Adipose tissue (tissue), 3 donors: ENCODE measurements around the gene PCDHGA7. TPM values are rescaled to one million over a fixed set of nuclear protein-coding genes. Genes with fewer than 3 reads are reported as not detected.
"Not testable (repeated sequence)": the region's sequence is repeated elsewhere in the genome, so short reads cannot be mapped to it uniquely, and the experiment has no call there.

ENCODE experiments used
- H3K27ac ChIP-seq: one replicate; pipeline ENCODE4 v1.5.1; 2013; ENCODE audit warnings: low read depth, low read length
- WGBS, 3 donors: extraction: QIAGEN DNeasy Blood & Tissue Kit; methylation state at CpG; one replicate each; pipeline ENCODE4 v1.1.7; 2013; 5-methylcytosine and 5-hydroxymethylcytosine counted together
- polyA plus RNA-seq, 3 donors: library from polyadenylated mRNA; stranded (reverse); fragments of 200-250 nt; gene quantifications; one replicate each; pipeline ENCODE4 v1.2.3, GENCODE V29; 2013
- donor health status: healthy with polysubstance abuse.
- donor health status: Bipolar disorder and iron deficiency.
- donor health status: healthy.

The PCDHGA7 gene
- polyA plus RNA-seq, 3 donors, result 0.11 to 0.38 (median 0.31) TPM

- no peak overlapping the region for H3K27ac ChIP-seq
Observed at GRCh38 chr5:141362719-141363118, 19.8 kb upstream of the PCDHGA7 start.

DNA sequence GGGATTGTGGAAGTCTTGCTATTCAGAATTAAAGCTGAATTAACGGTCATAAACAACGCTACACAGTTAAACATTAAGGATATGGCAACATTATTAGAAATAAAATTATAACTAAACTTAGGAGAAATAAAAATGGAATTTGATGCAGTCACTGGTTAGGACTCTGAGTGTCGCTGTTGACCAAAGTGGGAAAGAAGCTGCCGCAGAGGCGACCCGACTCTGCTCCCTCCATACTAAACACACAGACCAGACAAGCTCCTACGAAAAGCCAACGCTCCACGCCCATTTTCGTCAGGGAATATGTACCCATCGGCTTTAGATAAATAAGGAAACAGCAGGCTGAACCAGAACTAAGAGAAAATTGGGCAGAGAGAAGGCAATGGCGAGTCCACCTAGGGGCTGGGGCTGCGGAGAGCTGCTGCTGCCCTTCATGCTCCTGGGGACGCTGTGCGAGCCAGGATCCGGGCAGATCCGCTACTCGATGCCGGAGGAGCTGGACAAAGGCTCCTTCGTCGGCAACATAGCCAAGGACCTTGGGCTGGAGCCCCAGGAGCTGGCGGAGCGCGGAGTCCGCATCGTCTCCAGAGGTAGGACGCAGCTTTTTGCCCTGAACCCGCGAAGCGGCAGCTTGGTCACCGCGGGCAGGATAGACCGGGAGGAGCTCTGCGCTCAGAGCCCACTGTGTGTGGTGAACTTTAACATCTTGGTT, 18.4 kb upstream of the PCDHGA7 start, which contains the start of gene PCDHGA5:
PCDHGA5 (plus strand) TSS at position 211 of the 709 bp plus-strand sequence; CDS start at position 380, 169 bp downstream.
- H3K27ac ChIP-seq, result no peak within 1 kb of the TSS
- 12 to 19% (median 16%) methylated on average over 34 of the region's 34 CpGs for WGBS, 3 donors

DNA sequence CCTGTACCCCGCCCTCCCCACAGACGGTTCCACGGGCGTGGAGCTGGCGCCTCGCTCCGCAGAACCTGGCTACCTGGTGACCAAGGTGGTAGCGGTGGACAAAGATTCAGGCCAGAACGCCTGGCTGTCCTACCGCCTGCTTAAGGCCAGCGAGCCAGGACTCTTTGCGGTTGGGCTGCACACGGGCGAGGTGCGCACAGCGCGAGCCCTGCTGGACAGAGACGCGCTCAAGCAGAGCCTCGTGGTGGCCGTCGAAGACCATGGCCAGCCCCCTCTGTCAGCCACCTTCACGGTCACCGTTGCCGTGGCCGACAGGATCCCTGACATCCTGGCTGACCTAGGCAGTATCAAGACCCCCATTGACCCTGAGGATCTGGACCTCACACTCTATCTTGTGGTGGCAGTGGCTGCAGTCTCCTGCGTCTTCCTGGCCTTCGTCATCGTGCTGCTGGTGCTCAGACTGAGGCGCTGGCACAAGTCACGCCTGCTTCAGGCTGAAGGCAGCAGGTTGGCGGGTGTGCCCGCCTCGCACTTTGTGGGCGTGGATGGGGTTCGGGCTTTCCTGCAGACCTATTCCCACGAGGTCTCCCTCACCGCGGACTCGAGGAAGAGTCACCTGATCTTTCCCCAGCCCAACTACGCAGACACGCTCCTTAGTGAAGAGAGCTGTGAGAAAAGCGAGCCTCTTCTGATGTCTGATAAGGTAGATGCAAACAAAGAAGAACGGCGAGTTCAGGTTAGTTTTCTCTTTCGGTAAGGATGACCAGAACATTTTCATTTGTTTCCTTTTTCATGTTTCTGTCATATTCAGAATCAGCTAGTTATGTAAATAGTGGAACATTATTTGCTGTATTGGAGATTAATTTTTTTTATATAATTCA, 16.3 kb upstream of the PCDHGA7 start:
- no peak overlapping the region for H3K27ac ChIP-seq
- 30 to 38% (median 33%) methylated on average over 44 to 46 of the region's 46 CpGs for WGBS, 3 donors

DNA sequence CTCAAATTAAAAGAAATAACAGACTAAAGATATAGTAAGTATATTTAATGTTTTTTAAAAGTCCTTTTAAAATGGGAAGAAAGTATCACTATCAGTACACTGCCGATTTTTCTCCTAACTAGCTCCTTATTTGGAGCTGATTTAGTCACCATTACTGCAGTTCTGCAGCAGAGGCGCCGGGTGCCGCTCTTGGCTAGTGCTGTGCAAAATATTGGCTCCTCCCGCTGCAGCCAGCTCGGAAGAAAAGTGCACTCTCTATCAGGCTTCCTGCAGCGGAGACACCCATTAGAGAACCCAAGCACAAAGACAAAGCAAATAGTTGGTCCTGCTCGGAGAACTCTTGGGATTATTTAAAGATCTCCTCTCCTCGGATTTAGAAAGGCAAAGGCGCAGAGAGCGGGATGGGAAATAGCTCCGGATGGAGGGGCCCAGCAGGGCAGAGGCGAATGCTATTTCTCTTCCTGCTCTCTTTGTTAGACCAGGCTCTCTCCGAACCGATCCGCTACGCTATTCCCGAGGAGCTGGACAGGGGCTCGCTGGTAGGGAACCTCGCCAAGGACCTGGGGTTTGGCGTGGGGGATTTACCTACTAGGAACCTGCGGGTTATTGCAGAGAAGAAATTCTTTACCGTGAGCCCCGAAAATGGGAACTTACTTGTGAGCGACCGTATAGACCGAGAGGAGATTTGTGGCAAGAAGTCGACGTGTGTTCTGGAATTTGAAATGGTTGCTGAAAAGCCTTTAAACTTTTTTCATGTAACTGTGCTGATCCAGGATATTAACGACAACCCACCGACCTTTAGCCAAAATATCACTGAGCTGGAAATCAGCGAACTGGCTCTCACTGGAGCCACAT, 12.3 kb upstream of the PCDHGA7 start, which contains the start of gene PCDHGB3:
PCDHGB3 (plus strand) TSS at position 249 of the 855 bp plus-strand sequence; CDS start at position 402, 153 bp downstream.
- WGBS, 3 donors, result 15 to 18% (median 17%) methylated on average over 32 of the region's 32 CpGs
- H3K27ac ChIP-seq, result no peak within 1 kb of the TSS

- no peak overlapping the region for H3K27ac ChIP-seq
- WGBS, 3 donors, result 27 to 34% (median 29%) methylated on average over 69 of the region's 69 CpGs
Observed at GRCh38 chr5:141371572-141372475, 10.7 kb upstream of the PCDHGA7 start.

GRCh38 chr5:141373673-141374317, 8.7 kb upstream of the PCDHGA7 start, which contains the start of gene PCDHGA6:
Gene PCDHGA6, plus strand, starts transcription at chr5:141373891. Its CDS starts 193 bp downstream, at chr5:141374084.
- WGBS, 3 donors, result 10 to 20% (median 17%) methylated on average over 27 of the region's 27 CpGs

GRCh38 chr5:141374627-141375026, 7.9 kb upstream of the PCDHGA7 start:
- H3K27ac ChIP-seq, result no peak overlapping the region
- 53 to 60% (median 55%) methylated on average over 14 of the region's 14 CpGs for WGBS, 3 donors

More at GRCh38 chr5:141373673-141374317, 8.7 kb upstream of the PCDHGA7 start, which contains the start of gene PCDHGA6:
- no peak within 1 kb of the TSS for H3K27ac ChIP-seq

- WGBS, 3 donors, result 42 to 50% (median 45%) methylated on average over 37 to 41 of the region's 48 CpGs
- not testable (repeated sequence) for H3K27ac ChIP-seq
Observed at GRCh38 chr5:141375444-141376155, 6.9 kb upstream of the PCDHGA7 start.

DNA sequence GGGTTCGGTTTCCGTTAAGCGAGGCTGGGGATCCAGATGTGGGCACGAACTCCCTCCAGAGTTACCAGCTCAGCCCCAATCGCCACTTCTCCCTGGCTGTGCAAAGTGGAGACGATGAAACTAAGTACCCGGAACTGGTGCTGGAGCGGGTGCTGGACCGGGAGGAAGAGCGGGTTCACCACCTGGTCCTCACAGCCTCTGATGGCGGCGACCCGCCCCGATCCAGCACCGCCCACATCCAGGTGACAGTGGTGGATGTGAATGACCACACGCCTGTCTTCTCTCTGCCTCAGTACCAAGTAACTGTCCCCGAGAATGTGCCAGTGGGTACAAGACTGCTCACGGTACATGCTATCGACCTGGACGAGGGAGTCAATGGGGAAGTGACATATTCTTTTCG, 803 bp downstream of the PCDHGA7 start:
- H3K27ac ChIP-seq, result no peak overlapping the region
- WGBS, 3 donors, result 27 to 35% (median 34%) methylated on average over 21 of the region's 21 CpGs

DNA sequence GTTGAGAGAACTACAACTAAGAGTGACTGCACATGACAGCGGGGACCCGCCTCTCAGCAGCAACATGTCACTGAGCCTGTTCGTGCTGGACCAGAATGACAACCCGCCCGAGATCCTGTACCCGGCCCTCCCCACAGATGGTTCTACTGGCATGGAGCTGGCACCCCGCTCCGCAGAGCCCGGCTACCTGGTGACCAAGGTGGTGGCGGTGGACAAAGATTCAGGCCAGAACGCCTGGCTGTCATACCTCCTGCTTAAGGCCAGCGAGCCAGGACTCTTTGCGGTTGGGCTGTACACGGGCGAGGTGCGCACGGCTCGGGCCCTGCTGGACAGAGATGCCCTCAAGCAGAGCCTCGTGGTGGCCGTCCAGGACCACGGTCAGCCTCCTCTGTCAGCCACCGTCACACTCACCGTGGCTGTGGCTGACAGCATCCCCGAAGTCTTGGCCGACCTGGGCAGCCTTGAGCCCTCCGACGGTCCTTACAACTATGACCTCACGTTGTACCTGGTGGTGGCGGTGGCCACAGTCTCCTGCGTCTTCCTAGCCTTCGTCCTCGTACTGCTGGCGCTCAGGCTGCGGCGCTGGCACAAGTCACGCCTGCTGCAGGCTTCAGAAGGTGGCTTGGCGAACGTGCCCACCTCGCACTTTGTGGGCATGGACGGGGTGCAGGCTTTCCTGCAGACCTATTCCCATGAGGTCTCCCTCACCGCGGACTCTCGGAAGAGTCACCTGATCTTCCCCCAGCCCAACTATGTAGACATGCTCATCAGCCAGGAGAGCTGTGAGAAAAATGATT, 2.1 kb downstream of the PCDHGA7 start:
- H3K27ac ChIP-seq, result no peak overlapping the region
- 43 to 48% (median 45%) methylated on average over 43 of the region's 43 CpGs for WGBS, 3 donors

GRCh38 chr5:141387557-141388311, 5.2 kb downstream of the PCDHGA7 start, which contains the start of gene PCDHGB4:
Gene PCDHGB4, plus strand, starts transcription at chr5:141387698. Its CDS starts 187 bp downstream, at chr5:141387885.
- 6 to 13% (median 11%) methylated on average over 17 to 21 of the region's 40 CpGs for WGBS, 3 donors
- H3K27ac ChIP-seq, result not testable (repeated sequence)

- no peak overlapping the region for H3K27ac ChIP-seq
- 41 to 48% (median 44%) methylated on average over 10 of the region's 10 CpGs for WGBS, 3 donors
Observed at GRCh38 chr5:141388661-141389060, 6.1 kb downstream of the PCDHGA7 start.

DNA sequence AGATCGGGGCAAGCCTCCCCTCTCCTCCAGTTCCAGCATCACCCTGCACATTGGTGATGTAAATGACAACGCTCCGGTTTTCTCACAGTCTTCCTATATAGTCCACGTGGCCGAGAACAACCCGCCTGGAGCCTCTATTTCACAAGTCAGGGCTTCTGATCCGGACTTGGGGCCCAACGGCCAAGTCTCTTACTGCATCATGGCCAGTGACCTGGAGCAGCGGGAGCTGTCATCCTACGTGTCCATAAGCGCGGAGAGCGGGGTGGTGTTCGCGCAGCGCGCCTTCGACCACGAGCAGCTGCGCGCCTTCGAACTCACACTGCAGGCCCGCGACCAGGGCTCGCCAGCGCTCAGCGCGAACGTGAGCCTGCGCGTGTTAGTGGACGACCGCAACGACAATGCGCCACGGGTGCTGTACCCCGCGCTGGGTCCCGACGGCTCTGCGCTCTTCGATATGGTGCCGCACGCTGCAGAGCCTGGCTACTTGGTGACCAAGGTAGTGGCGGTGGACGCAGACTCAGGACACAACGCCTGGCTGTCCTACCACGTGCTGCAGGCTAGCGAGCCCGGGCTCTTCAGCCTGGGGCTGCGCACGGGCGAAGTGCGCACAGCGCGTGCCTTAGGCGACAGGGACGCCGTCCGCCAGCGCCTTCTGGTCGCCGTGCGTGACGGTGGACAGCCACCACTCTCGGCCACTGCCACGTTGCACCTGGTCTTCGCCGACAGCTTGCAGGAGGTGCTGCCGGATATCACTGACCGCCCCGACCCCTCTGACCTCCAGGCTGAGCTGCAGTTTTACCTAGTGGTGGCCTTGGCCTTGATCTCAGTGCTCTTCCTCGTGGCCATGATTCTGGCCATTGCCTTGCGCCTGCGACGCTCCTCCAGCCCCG, 6.9 kb downstream of the PCDHGA7 start:
- H3K27ac ChIP-seq, result no peak overlapping the region
- 31 to 33% (median 32%) methylated on average over 73 to 77 of the region's 77 CpGs for WGBS, 3 donors
